SHP77 (cell line): ENCODE data around the gene TEX2.
A peak's percentile ranks its signal among the peaks of the same experiment; 100 is the strongest.

Experiments
- DNase-seq, 2 experiments: peaks; one replicate each; lab custom pipeline; 2025; lab: John Stamatoyannopoulos, UW

Gene TEX2

DNA sequence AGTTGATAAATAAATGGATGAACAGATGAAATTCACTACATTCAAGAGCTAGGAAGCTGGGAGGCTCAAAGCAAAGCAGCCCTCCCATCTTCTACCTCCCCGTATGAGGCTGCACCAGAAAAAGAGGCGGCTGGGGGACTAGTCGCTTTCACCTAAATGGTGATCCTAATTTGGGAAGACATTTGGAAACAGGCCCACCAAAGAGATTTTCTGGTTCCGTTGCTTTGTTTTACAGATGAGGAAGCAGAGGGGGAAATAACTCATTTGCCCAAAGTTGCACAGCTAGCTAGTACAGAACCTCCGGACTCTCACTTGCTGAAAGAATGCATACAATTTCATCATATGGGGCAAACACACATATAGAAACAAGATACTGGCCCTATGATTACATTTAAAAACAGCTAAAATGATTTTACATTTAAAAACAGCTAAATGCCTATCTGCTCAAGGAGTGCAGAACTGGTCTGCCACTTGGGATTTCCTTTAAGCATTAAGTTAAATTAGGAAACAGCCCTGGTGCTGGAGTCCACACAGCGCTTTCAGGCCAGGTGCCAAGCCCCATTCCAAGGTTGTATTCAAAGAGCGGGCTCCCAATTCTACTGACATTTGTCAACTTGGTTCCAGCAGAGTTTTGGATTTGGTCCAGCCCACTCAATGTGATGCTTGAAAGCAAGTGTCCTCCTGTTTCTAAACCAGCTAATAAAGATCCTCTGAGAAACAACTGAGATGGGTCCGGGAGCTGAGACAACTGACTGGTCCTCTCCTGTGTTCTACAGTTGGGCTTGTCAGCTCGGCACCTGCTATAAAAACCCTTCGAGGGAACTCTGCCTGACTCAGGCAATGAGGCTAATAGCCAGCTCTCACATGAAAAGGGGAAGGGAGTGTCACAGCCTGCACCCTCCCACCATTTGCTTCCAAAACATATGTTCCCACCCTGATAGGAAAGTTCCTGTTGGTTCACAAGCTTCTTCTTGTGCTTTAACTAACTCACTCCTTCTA lies 144.8 kb downstream of the TEX2 start:
- peak; percentile 12 to 46 for DNase-seq

GRCh38 chr17:64115822-64116534 lies 147.1 kb downstream of the TEX2 start:
- DNase-seq, result no peak

- DNase-seq, result no peak
Observed at GRCh38 chr17:64115043-64115698, 147.9 kb downstream of the TEX2 start.

- DNase-seq, result no peak
Observed at GRCh38 chr17:64113006-64113405, 150.1 kb downstream of the TEX2 start.

GRCh38 chr17:64111831-64112230 lies 151.2 kb downstream of the TEX2 start:
- DNase-seq, result no peak

- no peak for DNase-seq
Observed at GRCh38 chr17:64110379-64111152, 152.5 kb downstream of the TEX2 start.

GRCh38 chr17:64109400-64109799 lies 153.7 kb downstream of the TEX2 start:
- DNase-seq, result no peak

- DNase-seq, result peak; percentile 39 to 63
Observed at GRCh38 chr17:64107500-64108236, 155.4 kb downstream of the TEX2 start.

- DNase-seq, result no peak
Observed at GRCh38 chr17:64106918-64107317, 156.1 kb downstream of the TEX2 start.

DNA sequence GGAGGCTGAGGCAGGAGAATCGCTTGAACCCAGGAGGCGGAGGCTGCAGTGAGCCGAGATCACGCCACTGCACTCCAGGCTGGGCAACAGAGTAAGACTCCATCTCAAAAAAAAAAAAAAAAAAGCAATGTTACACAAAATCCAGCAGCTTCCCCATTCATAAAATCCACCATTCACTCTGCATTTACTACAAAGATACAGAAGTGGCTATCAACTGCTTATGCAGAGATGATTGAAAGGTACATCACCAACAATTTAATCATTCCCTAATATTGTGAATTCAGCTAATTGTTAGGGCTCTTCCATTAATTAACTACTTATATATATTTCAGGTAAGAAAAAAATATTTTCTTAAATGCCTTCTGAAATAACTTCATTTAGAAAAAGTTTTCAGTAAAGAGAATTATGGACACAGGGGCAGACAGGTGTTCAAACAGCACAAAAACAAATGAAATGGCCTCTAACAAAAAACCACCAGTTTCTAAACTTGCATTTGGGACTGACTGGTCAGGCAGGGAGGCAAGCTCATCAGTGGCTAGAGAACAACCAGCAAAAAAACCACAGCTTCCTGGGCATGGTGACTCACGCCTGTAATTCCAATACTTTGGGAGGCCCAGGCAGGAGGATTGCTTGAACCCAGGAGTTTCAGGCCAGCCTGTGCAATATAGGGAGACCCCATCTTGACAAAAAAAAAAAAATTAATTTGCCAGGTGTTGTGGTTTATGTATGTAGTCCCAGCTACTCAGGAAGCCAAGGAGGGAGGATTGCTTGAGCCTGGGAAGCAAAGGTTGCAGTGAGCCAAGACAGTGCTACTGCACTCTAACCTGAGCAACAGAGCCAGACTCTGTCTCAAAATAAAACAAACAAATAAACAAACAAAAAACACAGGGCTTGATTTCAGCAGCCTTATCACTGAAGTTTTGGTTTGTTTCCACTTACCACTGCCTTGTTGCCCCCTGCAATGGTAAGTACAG lies 159.4 kb downstream of the TEX2 start:
- no peak for DNase-seq

GRCh38 chr17:64102627-64103390 lies 160.3 kb downstream of the TEX2 start:
- DNase-seq, result no peak

DNA sequence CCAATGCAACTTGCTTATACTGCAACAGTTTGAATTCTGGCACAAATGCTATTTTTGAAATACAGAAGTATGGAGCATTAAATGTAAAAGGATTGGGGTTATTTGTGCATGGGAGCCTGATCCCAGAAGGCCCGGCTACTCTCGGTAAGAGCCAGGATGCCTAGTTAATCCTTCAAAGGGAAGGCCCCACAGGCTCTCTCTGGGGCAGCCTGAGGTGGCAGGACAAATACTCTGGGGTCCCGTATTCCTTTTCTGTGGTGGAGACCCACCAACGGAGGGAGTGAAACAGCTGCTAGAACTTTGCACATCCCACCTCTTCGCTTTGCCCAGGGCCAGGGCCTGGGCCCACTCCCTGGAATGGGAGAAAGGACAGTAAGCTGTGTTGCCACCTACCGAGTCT lies 163.5 kb downstream of the TEX2 start:
- no peak for DNase-seq
